CD14-positive monocyte (primary cell): ENCODE data around the gene SNN. TPM values are rescaled to one million over a fixed set of nuclear protein-coding genes. Genes with fewer than 3 reads are reported as not detected.

Source experiments
- DNase-seq, 3 donors: peaks; one replicate each; pipeline ENCODE4 v3.0.0-alpha.2; 2011 to 2022
- H2AFZ ChIP-seq: 2 replicates; pipeline ENCODE4 v1.6.0; 2012; ENCODE audit warnings: mild to moderate bottlenecking, low read depth, low read length, inconsistent platforms; ENCODE audit not compliant: insufficient read depth, poor library complexity, severe bottlenecking
- H3K27ac ChIP-seq, 2 donors: 1 replicate in 1 of 2; 2 replicates in 1 of 2; pipeline ENCODE4 v1.5.1; 2012 to 2013; ENCODE audit warnings: low read length in 2 of 2, control low read depth in 1 of 2, inconsistent platforms in 1 of 2, low read depth in 1 of 2, mild to moderate bottlenecking in 1 of 2
- H3K27me3 ChIP-seq, 2 donors: one replicate each; pipeline versions ENCODE4 v1.6.0 to v1.6.1; 2011 to 2013; ENCODE audit warnings: low read length in 2 of 2; ENCODE audit not compliant: control insufficient read depth in 2 of 2, insufficient read depth in 2 of 2
- H3K36me3 ChIP-seq, 2 donors: replicated peaks in 1 of 2; 1 replicate in 1 of 2; 2 replicates in 1 of 2; pipeline versions ENCODE4 v1.5.1 to v1.6.1; 2012 to 2013; ENCODE audit warnings: low read length in 2 of 2, control low read depth in 1 of 2, inconsistent platforms in 1 of 2, mild to moderate bottlenecking in 1 of 2; ENCODE audit not compliant: insufficient read depth in 2 of 2, control insufficient read depth in 1 of 2
- H3K4me1 ChIP-seq, 2 donors: 1 replicate in 1 of 2; 2 replicates in 1 of 2; pipeline versions ENCODE4 v1.5.1 to v1.6.1; 2012 to 2013; ENCODE audit warnings: low read length in 2 of 2, control low read depth in 1 of 2, inconsistent platforms in 1 of 2, mild to moderate bottlenecking in 1 of 2, moderate library complexity in 1 of 2; ENCODE audit not compliant: insufficient read depth in 2 of 2, control insufficient read depth in 1 of 2
- H3K4me2 ChIP-seq: replicated peaks from 2 replicates; pipeline ENCODE3; 2012; ENCODE audit warnings: low read length, moderate library complexity, mild to moderate bottlenecking; ENCODE audit not compliant: poor library complexity, severe bottlenecking; ENCODE audit errors: extremely low read depth
- H3K4me3 ChIP-seq, 3 experiments: fragments of 200-600 bp in 1 of 3; sonication (generic) in 1 of 3; replicated peaks in 1 of 3; 1 replicate in 2 of 3; 2 replicates in 1 of 3; pipeline ENCODE4 v1.5.1; 2011 to 2013; ENCODE audit warnings: low read length in 3 of 3, mild to moderate bottlenecking in 3 of 3, control low read depth in 2 of 3, low read depth in 2 of 3, inconsistent platforms in 1 of 3, moderate library complexity in 1 of 3
- H3K79me2 ChIP-seq: 2 replicates; pipeline ENCODE4 v1.6.0; 2012; ENCODE audit warnings: mild to moderate bottlenecking, control low read depth, inconsistent platforms, low read length, moderate library complexity; ENCODE audit not compliant: insufficient read depth
- H3K9ac ChIP-seq: 2 replicates; pipeline ENCODE4 v1.6.0; 2017; ENCODE audit warnings: low read length, mild to moderate bottlenecking; ENCODE audit not compliant: insufficient read depth, poor library complexity, severe bottlenecking
- H3K9me3 ChIP-seq, 2 donors: replicated peaks in 1 of 2; 1 replicate in 1 of 2; 2 replicates in 1 of 2; pipeline versions ENCODE4 v1.5.1 to v1.6.1; 2012 to 2013; ENCODE audit warnings: low read length in 2 of 2, control low read depth in 1 of 2; ENCODE audit not compliant: control insufficient read depth in 1 of 2, insufficient read depth in 1 of 2
- H4K20me1 ChIP-seq: 2 replicates; pipeline ENCODE4 v1.6.0; 2012; ENCODE audit warnings: mild to moderate bottlenecking, low read length, control low read depth, moderate library complexity; ENCODE audit not compliant: insufficient read depth
- H3K27ac Mint-ChIP-seq, 7 donors: one replicate each; pipeline ENCODE4 v1.8.0; 2020; ENCODE audit warnings: mild to moderate bottlenecking in 7 of 7, mixed read lengths in 7 of 7, moderate library complexity in 6 of 7, inconsistent platforms in 2 of 7
- H3K27me3 Mint-ChIP-seq, 3 donors: one replicate each; pipeline ENCODE4 v1.8.0; 2021 to 2022; ENCODE audit warnings: low read depth in 3 of 3, mild to moderate bottlenecking in 3 of 3, mixed read lengths in 3 of 3, moderate library complexity in 3 of 3, inconsistent platforms in 1 of 3
- H3K36me3 Mint-ChIP-seq, 2 donors: one replicate each; pipeline ENCODE4 v1.8.0; 2020; ENCODE audit warnings: mixed read lengths in 2 of 2, inconsistent platforms in 1 of 2, mild to moderate bottlenecking in 1 of 2
- H3K4me1 Mint-ChIP-seq: one replicate; pipeline ENCODE4 v1.8.0; 2020; ENCODE audit warnings: mild to moderate bottlenecking, mixed read lengths
- H3K4me3 Mint-ChIP-seq, 2 donors: one replicate each; pipeline ENCODE4 v1.8.0; 2020; ENCODE audit warnings: mild to moderate bottlenecking in 2 of 2, mixed read lengths in 2 of 2, moderate library complexity in 1 of 2
- H3K9me3 Mint-ChIP-seq, 7 donors: one replicate each; pipeline ENCODE4 v1.8.0; 2020 to 2022; ENCODE audit warnings: mixed read lengths in 7 of 7, mild to moderate bottlenecking in 6 of 7, moderate library complexity in 6 of 7, inconsistent platforms in 2 of 7
- whole genome bisulfite sequencing: methylation state at CpG from one replicate; pipeline ENCODE4 v1.1.5; 2013; ENCODE audit warnings: missing lambda C conversion rate; ENCODE audit not compliant: insufficient coverage; 5-methylcytosine and 5-hydroxymethylcytosine counted together
- intact Hi-C, 2 donors: fragments of 100-400 bp; cut with micrococcal nuclease; formaldehyde crosslinking; loops; one replicate each; pipeline versions ENCODE4 v1.15.0 to v1.15.1; 2023
- polyA plus RNA-seq, 3 donors: library from polyadenylated mRNA; depleted of rRNA in 1 of 3; unstranded in 2 of 3; stranded (reverse) in 1 of 3; fragments of 300-500 nt in 2 of 3; fragments of >200 nt in 1 of 3; fragmentation: Illumina TruSeq in 2 of 3; gene quantifications; 1 replicate in 2 of 3; 2 replicates in 1 of 3; pipeline ENCODE4 v1.2.3, GENCODE V29; 2012 to 2021
- TF ChIP-seq, protein P1 (sequence below): fragments of 200-600 bp; IDR thresholded peaks from one replicate; pipeline ENCODE4 v1.8.0; 2022; ENCODE audit warnings: antibody characterized with exemption, mild to moderate bottlenecking

Gene SNN
- polyA plus RNA-seq, 3 donors = 89.4 to 111 (median 91.7) TPM

DNA sequence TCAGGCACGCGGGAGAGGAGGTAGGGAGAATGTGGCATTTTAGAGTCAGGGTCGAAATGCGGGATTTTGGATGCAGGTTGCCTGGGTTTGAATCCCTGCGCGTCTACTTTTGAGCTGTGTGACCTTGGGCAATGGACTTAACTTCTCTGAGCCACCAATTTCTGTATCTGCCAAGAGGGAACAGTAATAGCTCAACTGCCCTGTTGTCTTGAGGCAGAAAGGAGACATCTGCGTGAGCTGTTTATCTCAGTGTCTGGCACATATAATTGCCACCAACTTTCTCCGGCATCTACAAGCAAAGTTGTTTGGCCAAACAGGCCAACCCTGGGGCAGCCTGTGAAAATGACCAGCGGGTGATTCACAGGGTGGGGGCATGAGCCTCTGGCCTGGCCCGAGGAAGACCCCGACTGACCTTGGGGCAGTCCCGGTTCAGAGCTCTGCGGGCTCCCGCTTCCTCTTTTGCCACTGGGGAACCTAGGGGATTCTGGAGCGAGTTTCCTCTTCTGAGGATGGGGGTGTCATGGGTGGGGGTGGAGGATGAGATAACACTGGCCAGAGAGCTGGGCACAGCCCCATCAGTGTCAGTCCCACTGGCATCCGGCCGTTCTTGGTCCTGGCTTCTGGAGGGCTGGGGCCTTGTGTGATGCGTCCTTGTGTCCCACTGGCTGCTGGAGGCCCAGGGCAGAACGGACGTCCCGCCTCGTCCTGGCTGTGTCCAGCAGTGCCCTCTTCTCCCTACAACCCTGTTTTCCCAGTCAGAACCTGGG lies 1.3 kb downstream of the SNN start:
- Mint-ChIP-seq H3K27me3 (peaks cover 12 to 17% (median 15%) of the 10 kb centered on the region in 3 donors), H3K4me1 (peaks cover 62% of the 10 kb centered on the region), H3K36me3 (peaks cover 20 to 38% of the 10 kb centered on the region in 2 donors), H3K4me3 (peak overlapping the region; percentile 91 to 92), H3K27ac (peak overlapping the region; percentile 94 to 98 (median 97)), H3K9me3 (peaks cover 0 to 4% (median 0%) of the 10 kb centered on the region in 7 donors)
- peak; percentile 94 to 99 (median 96) for DNase-seq
- peak overlapping the region; percentile 95 to 96 for H3K27ac ChIP-seq
- intact Hi-C loops = loop anchor here (2.0 to 5.0 kb wide), 2 partner anchors 31 to 33 kb away; no protein-coding TSS in a partner anchor
- 29% methylated on average over 16 of the region's 22 CpGs for WGBS
- peaks cover 58% of the 10 kb centered on the region for H3K79me2 ChIP-seq
- H3K36me3 ChIP-seq = peaks cover 7 to 15% of the 10 kb centered on the region in 2 donors
- TF ChIP-seq, protein P1, sequence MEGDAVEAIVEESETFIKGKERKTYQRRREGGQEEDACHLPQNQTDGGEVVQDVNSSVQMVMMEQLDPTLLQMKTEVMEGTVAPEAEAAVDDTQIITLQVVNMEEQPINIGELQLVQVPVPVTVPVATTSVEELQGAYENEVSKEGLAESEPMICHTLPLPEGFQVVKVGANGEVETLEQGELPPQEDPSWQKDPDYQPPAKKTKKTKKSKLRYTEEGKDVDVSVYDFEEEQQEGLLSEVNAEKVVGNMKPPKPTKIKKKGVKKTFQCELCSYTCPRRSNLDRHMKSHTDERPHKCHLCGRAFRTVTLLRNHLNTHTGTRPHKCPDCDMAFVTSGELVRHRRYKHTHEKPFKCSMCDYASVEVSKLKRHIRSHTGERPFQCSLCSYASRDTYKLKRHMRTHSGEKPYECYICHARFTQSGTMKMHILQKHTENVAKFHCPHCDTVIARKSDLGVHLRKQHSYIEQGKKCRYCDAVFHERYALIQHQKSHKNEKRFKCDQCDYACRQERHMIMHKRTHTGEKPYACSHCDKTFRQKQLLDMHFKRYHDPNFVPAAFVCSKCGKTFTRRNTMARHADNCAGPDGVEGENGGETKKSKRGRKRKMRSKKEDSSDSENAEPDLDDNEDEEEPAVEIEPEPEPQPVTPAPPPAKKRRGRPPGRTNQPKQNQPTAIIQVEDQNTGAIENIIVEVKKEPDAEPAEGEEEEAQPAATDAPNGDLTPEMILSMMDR = no peak
- peak overlapping the region; percentile 79 to 92 (median 91) for H3K4me3 ChIP-seq
- peaks cover 52 to 60% of the 10 kb centered on the region in 2 donors for H3K4me1 ChIP-seq
- peaks cover 57% of the 10 kb centered on the region for H4K20me1 ChIP-seq
- peak overlapping the region; percentile 88 for H3K4me2 ChIP-seq
- H2AFZ ChIP-seq = no peak overlapping the region
- no peaks in the 10 kb centered on the region for H3K27me3 ChIP-seq
- no peaks in the 10 kb centered on the region for H3K9me3 ChIP-seq
- peak overlapping the region; percentile 96 for H3K9ac ChIP-seq

DNA sequence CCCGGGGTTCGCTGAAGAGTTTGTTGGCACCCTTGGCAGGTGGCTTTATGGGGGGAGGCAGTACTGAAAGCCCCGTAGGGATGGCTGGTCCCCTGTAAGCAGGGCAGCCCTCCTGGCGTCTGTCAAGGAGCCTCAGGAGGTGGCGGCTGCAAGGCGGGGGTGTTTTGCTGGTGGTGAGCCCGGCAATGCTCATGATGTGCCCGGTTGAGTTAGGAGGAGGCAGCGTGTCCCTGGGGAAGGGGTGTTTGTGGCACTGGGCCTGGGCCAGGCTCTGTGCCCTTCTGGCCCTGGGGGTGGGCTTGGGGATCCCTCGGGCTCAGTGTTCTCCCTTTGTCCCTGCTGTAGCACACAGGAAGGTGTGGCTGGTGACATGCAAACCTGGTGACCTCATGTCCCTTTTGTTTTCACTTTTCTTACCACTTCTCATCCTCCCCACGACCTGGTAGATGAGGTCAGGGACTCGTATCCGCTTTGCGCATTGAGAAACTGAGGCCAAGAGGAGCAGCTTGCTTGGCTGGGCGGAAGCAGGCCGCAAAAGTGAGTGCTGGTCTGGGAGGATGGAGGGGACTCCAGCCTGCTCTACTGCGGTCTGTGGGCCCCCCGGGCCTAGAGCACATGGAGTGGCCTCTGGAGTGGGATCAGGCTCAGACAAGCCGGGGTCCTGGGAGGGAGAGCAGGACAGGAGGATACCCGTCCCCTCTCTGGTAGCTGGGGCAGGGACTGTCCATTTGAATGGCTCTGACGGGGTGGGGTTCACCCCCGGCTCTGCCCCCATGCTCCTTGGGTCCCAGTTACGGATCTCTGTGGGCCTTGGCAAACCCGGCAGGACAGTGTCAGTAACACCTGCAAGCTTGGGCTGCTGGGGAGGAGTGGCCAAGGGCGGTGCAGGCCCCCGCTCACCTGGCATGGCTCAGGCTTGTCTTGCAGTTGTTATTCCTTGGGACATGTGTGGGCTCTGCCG lies 2.2 kb downstream of the SNN start:
- Mint-ChIP-seq H3K9me3 (peaks cover 0 to 4% (median 0%) of the 10 kb centered on the region in 7 donors), H3K27ac (peak overlapping the region; percentile 94 to 98 (median 97)), H3K4me1 (peaks cover 65% of the 10 kb centered on the region), H3K4me3 (peak overlapping the region; percentile 91 to 92), H3K36me3 (peaks cover 27 to 45% of the 10 kb centered on the region in 2 donors), H3K27me3 (peaks cover 11 to 15% (median 14%) of the 10 kb centered on the region in 3 donors)
- H4K20me1 ChIP-seq = peaks cover 66% of the 10 kb centered on the region
- peak overlapping the region; percentile 79 to 92 (median 91) for H3K4me3 ChIP-seq
- 87% methylated on average over 19 of the region's 27 CpGs for WGBS
- H3K27ac ChIP-seq = peak overlapping the region; percentile 95 to 96
- peak in 1 of 3 donors; percentile 51 for DNase-seq
- no peaks in the 10 kb centered on the region for H3K9me3 ChIP-seq
- no peak overlapping the region for H2AFZ ChIP-seq
- intact Hi-C loops = no loop called here
- peak overlapping the region; percentile 88 for H3K4me2 ChIP-seq
- peaks cover 56 to 65% of the 10 kb centered on the region in 2 donors for H3K4me1 ChIP-seq
- no peaks in the 10 kb centered on the region for H3K27me3 ChIP-seq
- H3K9ac ChIP-seq = peak overlapping the region; percentile 96
- H3K36me3 ChIP-seq = peaks cover 7 to 22% of the 10 kb centered on the region in 2 donors
- TF ChIP-seq, protein P1 = no peak
- H3K79me2 ChIP-seq = peaks cover 66% of the 10 kb centered on the region
